Measurements from ENCODE around the gene RNU6-9.

The RNU6-9 gene

DNA sequence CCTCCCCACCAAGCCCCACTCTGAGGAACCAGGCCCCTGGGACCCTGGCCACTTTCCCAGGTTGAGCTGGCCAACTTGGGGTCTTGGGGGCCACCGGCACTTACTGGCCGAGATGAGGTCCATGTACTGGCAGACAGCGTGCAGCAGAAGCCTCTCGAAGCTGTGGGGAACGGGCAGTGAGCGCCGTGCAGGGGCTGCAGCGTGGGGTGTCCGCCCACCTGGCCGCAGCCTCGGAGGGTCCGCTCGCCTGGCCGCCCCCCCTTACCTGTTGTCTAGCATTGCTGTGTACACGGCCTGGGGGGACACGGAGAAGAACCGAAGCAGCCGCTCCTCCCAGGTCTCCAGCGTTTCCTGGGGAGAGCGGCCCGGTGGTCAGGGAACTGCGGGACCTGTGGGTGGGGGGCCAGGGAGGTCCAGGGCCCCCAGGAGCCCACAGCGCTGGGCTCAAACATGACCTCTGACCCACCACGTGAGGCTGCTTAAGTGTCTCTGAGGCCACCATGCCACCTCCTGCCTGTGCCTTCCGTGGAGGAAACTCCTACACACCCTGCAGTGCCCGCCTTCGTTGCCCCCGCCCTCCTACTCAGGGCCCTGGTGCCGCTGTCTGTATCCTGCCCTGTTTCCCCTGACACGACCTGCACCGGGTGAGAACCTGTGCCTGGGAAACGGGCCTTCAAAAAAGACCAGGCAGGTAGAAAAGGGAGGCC, 6.2 kb downstream of the RNU6-9 start:
- DNase-seq (ENCODE audit: low spot score) = no peak

DNA sequence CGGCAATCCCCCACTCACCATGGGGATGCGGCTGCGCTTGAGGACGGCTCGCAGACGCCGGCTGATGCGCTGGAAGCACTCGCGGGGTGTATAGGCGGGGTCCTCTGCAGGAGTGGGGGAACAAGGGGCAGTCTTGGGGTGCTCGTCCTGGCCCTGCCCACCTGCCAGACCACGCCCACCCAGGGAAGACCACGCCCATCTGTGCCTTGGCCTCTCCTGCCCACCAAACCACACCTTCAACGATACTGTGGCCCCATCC, 6.7 kb downstream of the RNU6-9 start:
- DNase-seq (ENCODE audit: low spot score) = no peak

DNA sequence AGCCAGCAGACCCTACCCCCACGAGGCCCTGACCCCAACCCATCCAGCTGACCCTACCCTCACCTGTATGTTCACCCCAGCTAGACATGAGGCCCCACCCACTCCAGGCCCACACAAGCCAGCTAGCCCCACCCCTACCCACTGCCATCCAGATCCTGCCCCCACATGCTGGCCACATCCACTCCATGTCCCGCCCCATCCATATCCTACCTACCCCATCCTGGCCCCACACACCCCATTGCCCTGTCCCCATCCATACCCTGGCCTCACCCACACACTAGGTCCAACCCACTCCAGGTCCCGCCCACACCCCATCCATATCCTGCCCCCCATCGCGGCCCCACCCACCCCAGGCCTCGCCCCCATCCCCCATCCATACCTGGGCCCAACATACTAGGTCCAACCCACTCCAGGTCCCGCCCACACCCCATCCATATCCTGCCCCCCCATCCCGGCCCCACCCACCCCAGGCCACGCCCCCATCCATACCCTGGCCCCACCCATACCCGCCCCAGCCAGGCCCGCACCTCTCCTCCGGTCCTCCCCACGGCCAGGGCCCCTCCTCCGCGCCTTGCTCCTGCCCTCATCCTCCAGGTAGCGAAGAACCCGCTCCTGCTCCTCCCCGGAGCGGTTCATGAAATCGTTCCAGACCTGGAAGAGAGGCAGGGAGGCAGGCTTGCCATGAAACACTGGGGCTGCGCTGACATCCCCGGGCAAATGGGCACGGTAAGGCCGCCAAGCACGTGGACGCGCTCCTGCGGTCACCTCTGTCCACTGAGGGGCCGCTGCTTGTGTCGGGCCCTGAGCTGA, 7.2 kb downstream of the RNU6-9 start:
- DNase-seq (ENCODE audit: low spot score) = no peak

DNA sequence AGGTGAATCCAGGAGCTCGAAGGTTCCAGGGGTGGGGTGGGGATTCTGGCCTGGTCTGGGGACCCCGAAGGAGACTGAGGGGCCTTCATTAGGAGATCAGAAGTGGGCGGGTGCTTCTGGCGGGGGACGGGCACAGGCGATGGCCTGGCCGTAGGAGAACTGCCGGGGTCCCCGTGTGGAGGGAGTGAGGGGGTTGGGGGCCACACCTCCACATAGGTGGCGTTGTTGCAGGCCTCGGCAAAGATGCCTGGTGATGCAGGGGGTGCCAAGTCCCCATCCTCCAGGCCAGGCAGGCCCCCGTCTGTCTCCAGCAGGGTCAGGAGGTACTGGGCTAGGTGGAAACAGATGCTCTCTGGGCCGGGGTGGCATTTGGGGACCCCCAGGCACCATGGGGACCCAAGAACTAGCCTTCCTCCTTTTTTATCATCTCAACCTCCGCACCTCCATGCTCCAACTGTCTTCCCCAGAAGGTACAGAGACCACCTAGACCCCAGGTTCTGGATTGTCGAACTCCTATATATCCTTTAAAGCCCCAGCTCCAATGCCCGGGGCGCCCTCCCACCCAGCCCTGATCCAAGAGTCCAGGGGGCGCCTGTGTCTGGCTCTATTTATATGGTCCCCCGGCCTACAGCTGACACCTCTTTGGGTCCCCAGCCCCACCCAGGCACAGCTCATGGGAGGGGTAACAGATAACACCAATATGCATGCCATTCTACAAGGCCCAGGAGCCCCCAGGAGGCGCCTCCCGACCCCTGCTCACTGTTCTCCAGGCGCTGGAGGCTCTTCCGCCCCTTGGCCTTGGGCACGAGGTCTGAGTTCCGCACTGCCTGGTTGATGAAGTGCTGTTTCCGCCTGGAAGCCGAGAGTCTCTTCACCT, 8.2 kb downstream of the RNU6-9 start:
- DNase-seq (ENCODE audit: low spot score) = no peak

DNA sequence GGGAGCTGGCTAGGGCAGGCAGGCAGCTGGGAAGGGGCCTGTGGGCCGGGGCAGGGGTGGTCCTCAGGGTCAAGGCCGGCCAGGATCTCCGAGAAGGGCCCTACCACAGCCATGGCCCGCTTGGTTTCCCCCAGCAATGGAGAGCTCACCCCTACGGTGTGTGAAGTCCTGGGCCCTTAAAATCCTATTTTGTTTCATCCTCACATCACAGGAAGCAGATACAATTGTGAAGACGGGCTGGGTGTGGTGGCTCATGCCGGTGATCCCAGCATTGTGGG, 8.7 kb downstream of the RNU6-9 start:
- DNase-seq (ENCODE audit: low spot score) = no peak

DNA sequence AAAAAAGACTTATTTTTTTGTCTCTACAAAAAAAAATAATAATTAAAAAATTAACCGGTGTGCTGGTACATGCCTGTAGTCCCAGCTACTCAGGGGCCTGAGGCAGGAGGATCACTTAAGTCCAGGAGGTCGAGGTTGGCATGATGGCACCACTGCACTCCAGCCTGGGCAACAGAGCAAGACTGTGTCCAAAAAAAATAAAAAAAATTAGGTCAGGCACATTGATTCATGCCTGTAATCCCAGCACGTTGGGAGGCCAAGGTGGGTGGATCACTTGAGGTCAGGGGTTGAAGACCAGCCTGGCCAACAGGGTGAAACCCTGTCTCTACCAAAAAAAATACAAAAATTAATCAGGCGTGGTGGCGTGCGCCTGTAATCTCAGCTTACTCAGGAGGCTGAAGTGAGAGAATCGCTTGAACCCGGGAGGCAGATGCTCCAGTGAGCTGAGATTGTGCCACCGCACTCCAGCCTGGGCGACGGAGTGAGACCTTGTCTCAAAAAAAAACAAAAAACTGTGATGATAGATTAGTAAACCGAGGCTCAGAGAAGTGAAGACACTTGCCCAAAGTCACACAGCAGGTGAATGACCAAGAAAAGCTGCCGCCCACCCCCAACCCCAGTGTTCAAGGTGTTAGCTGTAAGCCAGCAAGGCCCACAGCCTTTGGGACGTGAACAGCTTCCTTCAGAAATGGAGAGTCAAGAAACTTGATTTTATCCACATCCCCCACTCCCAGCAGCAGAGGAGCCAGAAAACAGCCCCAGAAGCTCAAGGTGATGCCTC, 9.4 kb downstream of the RNU6-9 start:
- DNase-seq (ENCODE audit: low spot score) = no peak

DNA sequence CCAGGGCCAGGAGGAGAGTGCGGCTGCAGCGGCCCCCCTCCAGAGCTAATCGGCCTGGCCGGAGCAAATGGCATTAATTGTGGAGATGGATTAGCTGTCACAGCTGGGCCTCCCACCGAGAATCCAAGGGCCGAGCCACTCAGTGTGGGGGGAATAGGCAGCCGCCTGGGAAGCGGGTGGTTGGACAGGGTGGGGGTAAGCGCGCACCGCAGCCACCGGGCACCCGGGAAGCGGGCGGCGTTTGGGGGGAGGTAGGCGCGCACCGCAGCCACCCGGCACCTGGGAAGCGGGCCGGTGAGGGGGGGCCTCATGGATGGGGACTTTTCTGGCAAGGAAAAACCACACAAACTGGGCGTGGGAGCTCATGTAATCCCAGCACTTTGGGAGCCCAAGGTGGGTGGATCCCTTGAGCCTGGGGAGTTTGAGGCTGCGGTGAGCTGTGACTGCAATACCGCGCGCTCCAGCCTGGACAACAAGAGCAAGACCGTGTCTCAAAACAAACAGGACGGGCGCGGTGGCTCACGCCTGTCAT, 10.0 kb downstream of the RNU6-9 start:
- DNase-seq (ENCODE audit: low spot score) = no peak

DNA sequence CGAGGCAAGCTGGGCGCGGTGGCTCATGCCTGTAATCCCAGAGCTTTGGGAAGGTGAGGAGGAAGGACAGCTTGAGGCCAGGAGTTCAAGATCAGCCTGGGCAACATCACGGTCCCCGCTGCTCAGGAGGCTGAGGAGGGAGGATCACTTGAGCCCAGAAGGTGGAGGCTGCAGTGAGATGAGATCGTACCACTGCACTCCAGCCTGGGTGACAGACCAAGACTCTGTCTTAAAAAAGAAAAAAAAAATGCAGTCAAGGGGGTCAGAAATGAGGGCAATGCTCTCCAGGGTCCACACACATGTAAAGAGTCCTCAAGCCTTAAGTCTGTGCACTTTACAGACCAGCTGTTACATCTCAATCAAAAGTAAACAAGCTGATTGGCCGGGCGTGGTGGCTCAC, 11.3 kb downstream of the RNU6-9 start:
- no peak for DNase-seq (ENCODE audit: low spot score)

DNA sequence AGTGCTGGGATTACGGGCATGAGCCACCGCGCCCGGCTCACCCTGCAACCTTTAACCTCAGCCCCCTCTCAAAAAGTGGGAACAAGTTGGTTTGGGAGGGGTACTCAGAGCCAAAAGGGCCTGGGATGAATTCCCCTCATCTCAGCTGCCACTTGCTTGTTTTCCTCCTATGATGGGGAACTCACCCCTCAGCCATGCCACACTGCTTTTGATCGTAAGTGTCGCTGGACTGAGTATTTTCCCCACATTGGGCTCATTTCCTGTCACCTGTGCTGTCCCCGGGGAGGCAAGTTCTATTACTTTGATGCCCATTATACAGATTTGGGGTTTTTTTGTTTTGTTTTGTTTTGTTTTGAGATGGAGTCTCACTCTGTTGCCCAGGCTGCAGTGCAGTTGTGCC, 13.2 kb downstream of the RNU6-9 start:
- DNase-seq (ENCODE audit: low spot score) = no peak

DNA sequence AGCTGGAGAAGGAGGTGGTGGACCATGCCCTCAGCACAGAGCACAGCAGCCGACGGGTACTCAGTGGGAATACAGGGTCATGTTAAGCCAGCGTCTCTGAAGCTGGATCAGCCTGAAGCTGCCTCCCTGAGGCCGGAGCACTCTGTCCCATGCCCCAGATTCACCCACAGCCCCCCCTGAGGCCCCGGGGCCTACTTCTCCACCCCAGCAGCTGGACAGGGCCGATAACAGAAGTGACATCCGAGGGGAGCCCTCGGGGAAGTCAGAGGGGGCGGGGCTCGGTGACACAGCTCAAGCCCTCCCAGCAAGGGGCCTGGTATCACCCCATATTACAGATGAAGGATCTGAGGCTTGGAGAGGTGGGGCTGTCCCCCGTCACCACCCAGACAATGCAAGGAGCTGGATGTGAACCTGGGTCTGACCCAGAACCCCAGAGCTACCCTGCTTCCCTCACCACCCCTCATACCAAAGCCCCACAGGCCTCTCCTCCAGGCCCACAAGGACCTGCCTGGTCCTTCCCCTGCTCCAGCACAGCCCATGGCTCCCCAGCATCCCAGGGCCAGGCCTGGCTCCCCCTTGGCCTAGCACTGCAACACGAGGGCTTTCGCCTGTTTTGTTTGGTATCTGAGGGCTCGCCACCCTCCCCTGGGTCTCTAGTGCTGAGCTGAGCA, 14.0 kb downstream of the RNU6-9 start:
- no peak for DNase-seq (ENCODE audit: low spot score)

DNA sequence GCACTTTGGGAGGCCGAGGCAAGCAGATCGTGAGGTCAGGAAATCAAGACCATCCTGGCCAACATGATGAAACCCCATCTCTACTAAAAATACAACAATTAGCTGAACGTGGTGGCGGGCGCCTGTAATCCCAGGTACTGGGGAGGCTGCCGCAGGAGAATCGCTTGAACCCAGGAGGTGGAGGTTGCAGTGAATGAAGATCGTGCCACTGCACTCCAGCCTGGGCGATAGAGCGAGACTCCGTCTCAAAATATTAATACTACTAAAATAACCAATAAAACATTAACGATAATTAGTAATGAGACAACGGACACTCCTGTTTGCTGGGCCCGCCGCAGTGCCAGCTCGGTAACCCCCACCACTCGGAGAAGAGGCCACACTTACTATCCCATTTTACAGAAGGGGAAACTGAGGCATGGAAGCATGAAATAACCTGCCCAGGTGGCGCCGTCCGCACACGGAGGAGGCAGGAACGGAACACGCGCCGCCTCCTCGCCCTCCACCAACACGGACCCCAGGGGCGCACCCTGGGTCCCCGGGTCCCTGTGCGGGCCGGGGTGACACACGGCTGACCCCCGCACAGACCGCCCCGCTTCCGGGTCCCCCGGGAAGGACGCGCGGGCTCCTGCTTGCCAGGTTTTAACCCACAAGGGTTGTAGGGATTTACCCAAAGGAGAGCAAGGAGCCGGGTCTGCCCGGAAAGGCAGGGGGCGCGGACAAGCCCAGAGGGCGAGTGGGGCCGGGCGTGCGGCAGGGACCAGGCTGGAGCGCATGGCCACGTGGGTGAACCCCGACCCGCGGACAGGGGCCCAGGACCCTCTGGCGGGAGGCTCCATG, 18.1 kb downstream of the RNU6-9 start:
- no peak for DNase-seq (ENCODE audit: low spot score)

DNA sequence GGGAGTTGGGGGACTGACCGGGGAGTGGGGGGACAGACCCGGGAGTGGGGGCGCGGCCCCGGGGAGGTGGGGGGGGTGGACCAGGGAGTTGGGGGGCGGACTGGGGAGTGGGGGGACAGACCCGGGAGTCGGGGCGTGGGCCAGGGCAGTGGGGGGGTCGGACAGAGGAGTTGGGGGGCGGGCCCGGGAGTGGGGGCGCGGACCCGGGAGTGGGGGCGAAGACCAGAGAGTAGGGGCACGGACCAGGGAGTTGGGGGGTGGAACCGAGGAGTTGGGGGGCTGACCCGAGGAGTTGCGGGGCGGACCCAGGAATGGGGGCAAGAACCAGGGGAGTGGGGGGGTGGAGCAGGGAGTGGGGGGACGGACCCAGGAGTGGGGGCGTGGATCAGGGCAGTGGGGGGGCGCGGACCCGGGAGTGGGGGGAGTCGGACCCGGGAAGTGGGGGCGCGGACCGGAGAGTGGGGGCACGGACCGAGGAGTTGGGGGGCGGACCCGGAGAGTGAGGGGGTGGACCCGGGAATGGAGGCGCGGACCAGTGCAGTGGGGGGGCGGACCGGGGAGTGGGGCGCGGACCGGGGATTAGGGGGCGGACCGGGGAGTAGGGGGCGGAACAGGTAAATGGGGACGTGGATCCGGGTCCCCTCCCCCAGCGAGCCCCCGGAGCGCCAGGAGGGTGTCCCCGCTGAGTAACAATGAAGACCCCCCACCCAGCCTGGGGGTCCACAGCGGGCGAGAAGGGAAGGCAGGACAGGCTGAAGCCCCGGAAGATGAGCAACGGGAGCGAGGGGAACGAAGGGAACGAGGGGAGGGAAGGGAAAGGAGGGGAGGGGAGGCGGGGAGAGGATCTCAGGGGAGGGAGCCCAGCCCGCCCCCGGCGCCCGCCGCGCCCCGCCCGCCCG, 19.1 kb downstream of the RNU6-9 start:
- no peak for DNase-seq (ENCODE audit: low spot score)

DNA sequence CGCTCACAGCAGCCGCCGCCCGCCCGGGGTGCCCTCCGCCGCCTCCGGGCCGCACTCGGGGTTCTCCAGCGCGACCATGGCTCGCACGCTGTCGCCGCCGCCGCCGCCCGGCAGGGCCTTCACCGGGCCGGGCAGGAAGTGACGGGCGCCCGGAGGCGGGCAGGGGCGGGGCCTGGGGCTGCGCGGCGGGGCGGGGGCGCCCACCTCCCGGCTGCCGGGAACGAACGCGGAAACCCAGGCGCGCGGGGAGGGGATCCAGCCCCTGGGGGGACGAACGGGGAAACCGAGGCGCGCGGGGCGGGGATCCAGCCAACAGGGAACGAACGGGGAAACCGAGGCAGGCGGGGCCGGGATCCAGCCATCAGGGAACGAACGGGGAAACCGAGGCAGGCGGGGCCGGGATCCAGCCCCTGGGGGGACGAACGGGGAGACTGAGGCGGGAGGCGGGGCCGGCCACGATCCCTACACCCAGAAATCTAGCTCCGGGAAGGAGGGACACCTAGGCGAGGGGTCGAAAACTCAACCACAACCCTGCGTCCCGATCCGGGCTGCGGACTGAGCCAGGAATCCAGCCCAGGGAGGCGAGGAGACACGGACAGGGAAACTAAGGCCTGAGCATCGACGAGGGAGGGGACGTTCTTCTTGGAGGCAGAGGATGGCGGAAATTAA, 19.9 kb downstream of the RNU6-9 start, which contains the start of gene R3HDM4:
R3HDM4 (minus strand) TSS at position 140 of the 669 bp plus-strand sequence; CDS start at position 78, 62 bp downstream.
- peak; percentile 30 for DNase-seq (ENCODE audit: low spot score)

DNA sequence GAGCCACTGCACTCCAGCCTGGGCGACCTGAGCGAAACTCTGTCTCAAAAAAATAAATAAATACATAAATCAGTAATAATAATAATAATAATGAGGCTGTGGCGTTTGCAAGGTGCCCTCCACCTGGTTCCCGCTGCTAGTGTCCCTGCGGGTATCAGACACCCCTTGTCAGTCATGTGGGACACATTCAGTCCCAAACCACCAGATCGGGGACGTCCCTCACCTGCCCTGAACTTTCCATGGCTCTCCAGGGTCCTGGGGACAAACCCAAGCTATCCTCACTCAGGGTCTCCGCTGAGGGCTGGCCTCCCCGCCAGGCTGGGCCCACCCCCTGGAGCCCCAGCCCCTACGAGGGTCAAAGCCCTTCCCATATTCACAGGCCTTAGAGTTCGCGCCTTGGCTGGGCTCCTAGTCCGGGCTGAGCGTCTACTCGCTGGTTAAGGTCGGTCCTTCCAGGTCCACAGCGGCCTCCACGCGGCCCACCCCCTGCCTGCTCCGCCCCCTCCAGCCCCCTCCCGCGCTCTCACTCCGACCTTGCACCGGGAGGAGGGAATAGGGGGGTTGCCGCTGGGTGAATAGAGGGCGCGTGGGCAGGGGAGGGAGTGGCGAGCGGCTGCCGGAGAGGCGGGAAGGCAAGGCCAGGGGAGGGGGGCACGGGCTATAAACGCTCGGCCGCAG, 23.5 kb downstream of the RNU6-9 start:
- DNase-seq (ENCODE audit: low spot score) = no peak

DNA sequence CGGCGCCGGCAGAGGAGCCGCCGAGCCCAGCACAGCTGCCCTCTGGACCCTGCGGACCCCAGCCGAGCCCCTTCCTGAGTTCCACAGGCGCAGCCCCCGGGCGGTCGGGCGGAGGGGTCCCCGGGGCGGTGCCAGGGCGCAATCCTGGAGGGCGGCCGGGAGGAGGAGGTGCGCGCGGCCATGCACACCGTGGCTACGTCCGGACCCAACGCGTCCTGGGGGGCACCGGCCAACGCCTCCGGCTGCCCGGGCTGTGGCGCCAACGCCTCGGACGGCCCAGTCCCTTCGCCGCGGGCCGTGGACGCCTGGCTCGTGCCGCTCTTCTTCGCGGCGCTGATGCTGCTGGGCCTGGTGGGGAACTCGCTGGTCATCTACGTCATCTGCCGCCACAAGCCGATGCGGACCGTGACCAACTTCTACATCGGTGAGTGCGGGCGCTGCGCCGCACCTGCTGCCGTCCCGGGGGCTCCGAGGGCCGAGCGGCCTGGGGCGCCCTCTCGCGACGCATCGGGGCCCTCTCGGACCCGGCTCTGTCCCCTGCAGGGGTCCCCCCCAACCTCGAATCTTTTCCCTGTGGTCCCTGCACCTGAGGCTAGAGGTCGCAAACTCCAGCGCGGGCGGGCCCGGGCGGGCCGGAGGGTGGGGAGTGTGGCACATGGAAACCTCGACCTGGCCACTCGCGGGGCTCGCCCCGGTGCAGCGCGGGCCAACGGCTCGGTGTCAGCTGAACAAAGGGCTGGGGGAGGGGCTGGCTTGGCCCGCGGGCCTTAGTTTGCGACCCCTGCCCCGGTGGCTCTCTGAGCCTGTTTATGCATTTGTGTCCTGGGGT, 24.3 kb downstream of the RNU6-9 start, which contains the start of gene KISS1R:
KISS1R (plus strand) TSS at position 11 of the 829 bp plus-strand sequence; CDS start at position 181, 170 bp downstream.
- DNase-seq (ENCODE audit: low spot score) = no peak

DNA sequence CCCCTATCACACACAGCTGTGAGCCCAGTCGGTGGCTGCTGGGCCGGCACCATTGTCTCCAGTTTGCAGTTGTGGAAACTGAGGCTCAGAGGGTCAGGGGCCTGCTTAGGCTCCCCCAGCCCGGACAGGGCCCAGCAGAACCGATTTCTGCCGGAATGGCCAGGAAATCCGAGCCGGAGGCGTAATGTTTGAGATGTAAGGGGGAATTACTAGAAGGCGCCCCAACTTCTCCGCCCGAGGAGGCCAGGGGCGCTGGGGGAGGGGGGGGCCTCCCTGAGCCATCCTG, 24.8 kb downstream of the RNU6-9 start:
- DNase-seq (ENCODE audit: low spot score) = no peak

DNA sequence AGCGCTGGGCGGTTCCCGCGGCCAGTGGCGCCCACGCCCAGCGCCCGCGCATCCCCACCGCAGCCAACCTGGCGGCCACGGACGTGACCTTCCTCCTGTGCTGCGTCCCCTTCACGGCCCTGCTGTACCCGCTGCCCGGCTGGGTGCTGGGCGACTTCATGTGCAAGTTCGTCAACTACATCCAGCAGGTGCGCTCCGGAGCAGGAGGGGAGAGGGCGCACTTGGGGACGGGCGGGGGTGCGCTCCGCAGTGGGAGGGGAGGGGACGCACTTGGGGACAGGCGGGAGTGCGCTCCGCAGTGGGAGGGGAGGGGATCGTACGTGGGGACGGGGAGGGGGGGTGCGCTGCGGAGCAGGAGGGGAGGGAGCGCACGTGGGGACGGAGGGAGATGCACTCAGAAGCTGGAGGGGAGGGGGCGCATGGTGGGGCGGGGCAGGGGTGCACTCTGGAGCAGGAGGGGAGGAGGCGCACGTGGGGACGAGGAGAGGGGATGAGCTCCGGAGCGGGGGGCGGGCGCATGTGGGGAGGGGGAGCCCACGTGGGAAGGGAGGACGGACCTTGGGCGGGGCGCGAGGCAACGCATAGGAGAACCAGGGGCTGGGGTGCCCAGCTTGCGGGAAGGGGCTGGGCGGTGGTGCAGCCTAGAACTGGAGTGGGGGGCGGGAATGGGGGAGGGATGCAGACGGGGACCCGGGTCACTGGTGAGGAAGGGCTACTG, 25.4 kb downstream of the RNU6-9 start:
- no peak for DNase-seq (ENCODE audit: low spot score)

Data from pons (tissue), 1 donor.